ENCODE data around the gene EME2. TPM values are rescaled to one million over a fixed set of nuclear protein-coding genes. Genes with fewer than 3 reads are reported as not detected.
A peak's percentile ranks its signal among the peaks of the same experiment; 100 is the strongest.

EME2 gene
- polyA plus RNA-seq, 3 donors, result 8.1 to 15.4 (median 11.1) TPM

DNA sequence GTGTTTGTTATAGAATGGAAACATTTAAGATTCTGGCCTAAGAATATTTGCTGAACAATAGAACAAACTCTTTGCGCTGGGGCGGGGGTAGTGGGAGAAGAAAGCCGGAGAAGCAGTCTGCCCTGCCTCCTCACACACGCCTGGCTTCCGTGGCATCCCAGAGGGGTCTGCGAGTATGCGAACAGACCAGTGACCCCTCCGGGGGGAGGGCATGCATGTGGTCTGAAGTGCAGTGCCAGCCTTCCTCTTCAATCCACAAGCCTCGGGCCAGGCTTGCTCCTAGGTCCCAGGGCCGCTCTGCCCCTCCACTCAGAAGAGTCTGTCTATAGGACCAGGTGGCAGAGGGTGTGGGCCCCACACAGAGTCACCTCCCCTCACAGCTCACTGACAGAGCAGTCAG, 35.0 kb downstream of the EME2 start:
- DNase-seq (ENCODE audit: extremely low read depth in 1 of 11, low read depth in 9 of 11, low spot score in 4 of 11), result no peak

DNA sequence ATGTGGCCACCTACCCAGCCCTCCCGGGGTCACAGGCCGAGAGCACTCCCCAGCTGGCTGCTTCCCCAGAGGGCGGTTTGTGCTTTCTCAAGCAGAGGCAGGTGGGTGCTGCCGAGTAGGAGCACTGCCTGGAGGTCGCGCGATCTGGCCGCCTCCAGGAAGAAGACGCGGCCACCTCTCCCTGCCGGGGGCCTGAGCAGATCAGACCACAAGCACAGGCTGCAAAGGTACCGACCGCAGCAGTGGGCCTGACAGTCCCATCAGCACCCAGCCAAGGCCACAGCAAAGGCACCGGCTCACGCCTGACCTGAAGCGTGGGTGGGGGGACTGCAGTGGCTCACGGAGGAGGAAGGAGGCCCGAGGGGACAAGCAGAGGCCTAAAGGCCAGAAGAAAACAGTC, 36.1 kb downstream of the EME2 start:
- no peak for DNase-seq (ENCODE audit: extremely low read depth in 1 of 11, low read depth in 9 of 11, low spot score in 4 of 11)

DNA sequence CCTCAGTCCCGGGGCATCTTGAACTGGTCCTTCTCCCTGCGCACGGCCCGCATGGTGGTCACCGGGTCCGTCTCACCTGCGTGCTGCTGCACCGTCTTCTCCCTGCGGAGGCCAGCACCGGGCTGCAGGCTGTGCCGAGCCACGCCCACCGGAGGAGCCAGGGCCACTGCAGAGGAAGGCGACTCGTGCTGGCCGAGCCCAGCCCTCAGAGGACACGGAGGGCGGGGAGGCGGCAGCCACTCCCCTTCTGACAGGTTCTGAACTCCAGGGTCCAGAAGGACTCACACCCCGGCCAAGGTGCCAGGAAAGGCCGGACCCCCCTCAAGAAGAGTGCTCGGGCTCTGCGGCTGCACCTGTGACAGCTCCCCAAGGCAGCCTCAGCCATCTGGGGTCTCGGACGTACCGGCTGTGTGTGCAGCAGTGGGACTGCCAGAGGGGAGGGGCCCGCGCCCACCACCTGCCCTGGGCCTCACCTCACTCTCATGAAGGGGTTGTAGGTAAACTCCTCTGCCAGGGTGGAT, 36.7 kb downstream of the EME2 start:
- no peak for DNase-seq (ENCODE audit: extremely low read depth in 1 of 11, low read depth in 9 of 11, low spot score in 4 of 11)

DNA sequence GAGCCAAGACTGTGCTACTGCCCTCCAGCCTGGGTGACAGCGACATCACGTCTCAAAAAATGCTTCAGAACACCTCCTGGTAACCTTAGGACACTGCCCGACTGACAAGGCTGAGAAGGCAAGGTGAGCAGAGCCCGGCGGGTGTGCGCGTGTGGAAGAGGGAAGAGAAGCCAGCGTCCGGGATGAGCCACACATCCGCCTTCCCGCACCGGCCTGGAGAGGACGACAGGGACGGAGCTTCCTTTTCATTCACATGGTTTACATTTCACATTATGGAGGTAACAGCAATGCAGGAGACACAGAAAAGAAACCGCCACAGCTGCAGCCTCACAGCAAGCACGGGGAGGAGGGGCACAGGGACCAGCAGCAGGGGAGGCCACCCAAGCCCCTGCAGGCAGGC, 37.5 kb downstream of the EME2 start:
- DNase-seq (ENCODE audit: extremely low read depth in 1 of 11, low read depth in 9 of 11, low spot score in 4 of 11), result no peak

DNA sequence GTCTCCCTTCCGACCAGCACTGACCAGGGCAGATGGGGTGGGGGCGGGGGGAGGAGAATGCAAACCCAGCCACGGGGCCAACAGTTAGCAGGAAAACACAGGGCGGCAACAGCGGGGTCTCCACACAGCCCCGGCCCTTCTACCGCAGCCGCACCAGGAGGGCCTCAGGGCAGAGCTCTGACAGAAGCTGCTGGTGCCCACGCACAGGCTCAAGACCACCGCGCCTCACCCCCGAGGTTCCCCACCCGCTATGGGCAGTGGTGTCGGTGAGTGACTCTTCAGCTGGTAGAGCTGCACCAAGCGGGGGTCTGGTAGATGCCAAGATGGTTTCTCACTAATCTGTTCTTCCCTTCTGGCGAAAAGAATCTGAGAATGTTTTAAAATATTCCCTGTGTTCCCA, 37.9 kb downstream of the EME2 start:
- no peak for DNase-seq (ENCODE audit: extremely low read depth in 1 of 11, low read depth in 9 of 11, low spot score in 4 of 11)

DNA sequence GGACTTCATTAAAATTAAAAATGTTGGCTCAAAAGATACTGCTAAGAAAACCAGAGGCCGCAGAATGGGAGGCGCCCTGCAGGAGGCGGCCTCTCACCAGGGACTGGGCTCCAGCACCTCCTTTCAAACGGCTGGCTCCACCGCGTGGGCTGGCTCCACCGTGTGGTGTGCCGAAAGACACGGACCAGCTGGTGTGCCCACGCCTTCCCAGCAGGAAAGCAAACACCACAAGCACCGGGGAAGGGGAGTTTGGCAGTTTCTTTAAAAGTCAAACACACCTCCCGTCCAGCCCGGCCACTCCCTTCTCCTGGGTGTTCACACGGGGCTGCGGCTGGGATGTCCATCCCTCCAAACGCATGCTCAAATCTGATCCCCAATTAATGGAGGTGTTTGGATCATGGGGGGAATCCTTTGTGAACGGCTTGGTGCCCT, 40.1 kb downstream of the EME2 start:
- peak in 5 of 11 donors; percentile 50 to 66 (median 54) for DNase-seq (ENCODE audit: extremely low read depth in 1 of 11, low read depth in 9 of 11, low spot score in 4 of 11)

DNA sequence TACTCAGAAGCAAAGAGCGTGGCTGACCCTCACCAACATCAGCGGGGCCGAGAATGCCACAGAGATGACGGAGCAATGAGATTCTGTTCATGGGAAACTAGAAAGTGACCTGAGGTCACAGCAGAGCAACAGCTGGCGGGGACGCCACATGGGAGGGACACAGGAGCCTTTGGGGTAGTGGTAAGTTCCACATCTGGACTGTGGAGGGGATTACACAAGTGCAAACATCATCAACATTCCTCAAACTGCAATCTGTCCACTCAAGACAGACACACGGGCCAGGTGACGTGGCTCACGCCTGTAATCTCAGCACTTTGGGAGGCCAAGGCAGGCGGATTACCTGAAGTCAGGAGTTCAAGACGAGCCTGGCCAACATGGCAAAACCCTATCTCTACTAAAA, 42.9 kb downstream of the EME2 start:
- DNase-seq (ENCODE audit: extremely low read depth in 1 of 11, low read depth in 9 of 11, low spot score in 4 of 11), result no peak

DNA sequence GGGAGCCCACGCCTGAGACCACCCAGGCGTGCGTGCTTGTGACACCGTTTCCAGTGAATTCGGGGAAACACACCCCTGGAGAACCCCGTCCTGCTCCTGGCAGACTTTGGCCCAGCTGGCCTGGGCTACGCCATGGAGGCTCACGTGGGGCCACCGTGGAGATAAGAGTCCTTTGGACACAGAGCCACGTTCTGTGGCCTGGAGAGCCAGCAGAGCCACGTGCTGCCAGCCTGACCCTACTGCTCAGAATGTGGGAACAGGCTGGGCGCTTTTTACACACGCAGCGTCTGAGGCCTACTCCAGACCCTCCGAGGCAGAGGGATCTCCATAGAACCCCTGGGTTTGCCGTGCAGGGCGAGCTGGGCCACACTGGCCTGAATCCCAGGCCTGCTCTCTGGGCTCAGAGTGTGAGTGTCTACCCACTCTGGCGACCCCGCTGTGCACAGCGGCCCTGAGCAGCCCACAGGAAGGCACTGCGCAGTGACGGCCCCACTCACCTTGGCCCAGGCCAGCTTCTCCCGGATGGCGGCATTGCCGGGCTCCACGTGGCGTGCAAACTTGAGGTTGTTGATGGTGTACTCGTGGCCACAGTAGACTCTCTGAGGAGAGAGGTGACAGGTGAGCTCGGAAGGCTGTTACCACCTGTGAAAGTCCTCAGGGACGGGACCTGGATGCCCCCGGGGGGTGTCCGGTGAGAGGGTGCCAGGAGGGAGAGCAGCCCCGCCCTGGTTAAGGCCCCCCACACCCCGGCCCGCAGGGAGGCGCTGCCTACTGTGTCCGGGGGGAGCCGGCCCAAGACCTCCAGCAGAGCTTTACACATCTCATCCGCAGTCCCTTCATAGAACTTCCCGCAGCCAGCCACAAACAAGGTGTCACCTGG, 44.0 kb downstream of the EME2 start:
- DNase-seq (ENCODE audit: extremely low read depth in 1 of 11, low read depth in 9 of 11, low spot score in 4 of 11), result no peak

DNA sequence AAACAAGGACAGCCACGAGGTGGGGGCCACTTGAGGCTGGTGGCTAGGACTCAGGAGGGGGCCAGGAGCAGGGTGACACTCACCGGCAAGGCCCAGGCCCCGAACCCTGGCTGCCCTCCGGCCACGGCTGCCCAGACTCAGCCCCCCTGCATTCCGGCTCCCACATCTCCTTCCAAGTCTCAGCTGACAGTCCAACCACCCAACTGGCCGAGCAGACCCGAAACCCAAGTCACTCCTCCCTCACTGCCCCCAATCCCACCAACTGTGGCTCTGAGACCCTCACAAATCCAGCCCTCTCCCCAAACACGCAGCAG, 44.6 kb downstream of the EME2 start:
- no peak for DNase-seq (ENCODE audit: extremely low read depth in 1 of 11, low read depth in 9 of 11, low spot score in 4 of 11)

DNA sequence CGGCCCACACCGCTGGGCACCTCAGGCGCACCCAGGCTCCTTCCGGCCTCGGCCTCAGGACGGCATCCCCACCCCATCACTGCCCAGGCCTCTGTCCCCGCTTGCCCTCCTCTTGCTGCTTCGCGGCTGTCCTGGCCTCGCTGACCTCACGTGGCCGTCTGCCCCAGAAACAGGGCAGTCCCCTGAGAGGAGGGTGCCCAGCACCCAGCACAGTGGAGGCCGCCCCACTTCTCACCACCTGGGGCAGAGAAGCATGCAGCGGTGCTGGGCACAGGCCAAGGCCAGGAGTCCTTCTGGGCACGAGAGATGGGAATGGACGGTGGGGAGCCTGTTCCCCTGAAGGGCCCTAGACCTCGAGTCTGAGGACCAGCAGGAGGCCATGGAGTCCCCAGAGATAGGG, 45.1 kb downstream of the EME2 start:
- no peak for DNase-seq (ENCODE audit: extremely low read depth in 1 of 11, low read depth in 9 of 11, low spot score in 4 of 11)

DNA sequence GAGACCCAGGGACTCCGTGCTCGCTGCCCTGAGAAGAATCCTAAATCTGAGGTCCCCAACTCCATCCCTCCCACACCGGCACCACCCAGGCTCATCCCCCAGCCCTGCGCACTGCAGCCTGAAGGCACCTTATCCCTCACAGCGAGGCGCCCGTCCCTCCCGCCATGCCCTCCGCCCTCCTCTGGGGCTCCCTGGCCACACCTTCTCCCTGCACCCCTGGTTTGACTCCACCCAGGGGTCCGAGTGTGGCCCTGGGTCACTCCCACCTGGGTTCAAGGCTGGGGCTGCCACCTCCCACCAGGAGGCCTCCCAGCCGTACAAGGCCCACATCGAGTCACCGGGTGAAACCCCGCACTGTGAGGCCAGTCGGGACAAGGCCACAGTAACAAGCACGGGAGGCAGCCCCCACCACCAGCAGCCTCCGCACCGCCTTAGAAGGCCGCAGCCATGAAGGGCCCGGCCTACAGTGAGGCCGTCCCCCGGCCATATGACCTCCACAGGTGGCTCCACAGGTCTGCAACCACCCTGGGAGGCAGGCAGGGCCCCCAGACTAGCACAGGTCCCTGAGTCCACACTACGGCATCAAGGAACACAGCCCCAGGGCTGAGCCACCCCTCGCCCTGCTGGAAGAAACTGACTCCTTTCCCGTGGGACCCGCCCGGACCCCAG, 45.7 kb downstream of the EME2 start:
- DNase-seq (ENCODE audit: extremely low read depth in 1 of 11, low read depth in 9 of 11, low spot score in 4 of 11), result no peak

DNA sequence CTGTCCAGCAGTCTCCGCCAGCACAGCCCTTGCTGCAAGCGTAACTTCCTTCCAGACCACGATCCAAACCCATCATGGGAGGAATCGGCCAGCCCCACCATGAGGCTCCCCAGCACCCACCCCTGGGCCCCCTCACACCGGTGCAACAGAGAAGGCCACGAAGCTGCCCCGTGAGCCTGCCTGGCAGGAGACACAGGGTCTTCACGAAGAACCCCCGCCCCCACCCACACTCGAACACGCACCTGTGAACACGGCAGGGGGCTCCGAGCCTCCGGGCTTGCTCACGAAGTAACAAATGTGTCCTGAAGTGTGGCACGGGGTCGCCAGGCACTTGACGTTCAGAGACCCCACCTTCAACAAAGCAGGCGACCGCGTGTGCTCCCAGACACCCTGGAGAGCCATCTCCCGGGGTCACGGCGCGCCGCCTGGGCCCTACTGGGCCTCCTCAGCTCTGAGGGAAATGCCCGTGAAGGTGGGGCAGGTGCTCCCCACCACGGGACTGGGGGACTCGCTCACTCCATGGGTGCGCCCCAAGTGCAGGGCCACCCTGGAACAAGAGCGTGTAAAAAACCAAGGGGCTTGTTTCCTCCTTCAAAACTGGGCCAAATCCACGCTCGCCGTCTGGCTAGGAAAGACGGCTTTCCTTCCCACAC, 46.4 kb downstream of the EME2 start:
- DNase-seq (ENCODE audit: extremely low read depth in 1 of 11, low read depth in 9 of 11, low spot score in 4 of 11), result no peak

DNA sequence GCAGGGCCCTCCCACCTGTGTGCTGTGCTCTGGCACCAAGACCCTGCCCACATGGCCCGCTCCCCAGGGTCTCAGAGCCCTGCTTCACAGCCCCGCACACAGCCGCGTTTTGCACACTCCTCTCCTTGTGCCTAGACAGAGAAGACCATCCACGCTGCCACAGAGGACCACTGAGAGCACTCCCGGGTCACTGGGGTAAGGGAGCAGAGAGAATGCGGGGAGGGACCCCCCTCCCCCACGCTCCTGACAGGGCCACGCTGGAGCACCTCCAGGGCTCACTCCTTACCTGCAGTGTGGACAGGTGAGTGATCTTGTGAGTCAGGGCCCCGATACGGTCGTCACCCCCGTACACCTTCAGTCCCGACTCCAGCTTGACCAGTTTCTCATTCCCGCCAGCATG, 47.0 kb downstream of the EME2 start:
- no peak for DNase-seq (ENCODE audit: extremely low read depth in 1 of 11, low read depth in 9 of 11, low spot score in 4 of 11)

DNA sequence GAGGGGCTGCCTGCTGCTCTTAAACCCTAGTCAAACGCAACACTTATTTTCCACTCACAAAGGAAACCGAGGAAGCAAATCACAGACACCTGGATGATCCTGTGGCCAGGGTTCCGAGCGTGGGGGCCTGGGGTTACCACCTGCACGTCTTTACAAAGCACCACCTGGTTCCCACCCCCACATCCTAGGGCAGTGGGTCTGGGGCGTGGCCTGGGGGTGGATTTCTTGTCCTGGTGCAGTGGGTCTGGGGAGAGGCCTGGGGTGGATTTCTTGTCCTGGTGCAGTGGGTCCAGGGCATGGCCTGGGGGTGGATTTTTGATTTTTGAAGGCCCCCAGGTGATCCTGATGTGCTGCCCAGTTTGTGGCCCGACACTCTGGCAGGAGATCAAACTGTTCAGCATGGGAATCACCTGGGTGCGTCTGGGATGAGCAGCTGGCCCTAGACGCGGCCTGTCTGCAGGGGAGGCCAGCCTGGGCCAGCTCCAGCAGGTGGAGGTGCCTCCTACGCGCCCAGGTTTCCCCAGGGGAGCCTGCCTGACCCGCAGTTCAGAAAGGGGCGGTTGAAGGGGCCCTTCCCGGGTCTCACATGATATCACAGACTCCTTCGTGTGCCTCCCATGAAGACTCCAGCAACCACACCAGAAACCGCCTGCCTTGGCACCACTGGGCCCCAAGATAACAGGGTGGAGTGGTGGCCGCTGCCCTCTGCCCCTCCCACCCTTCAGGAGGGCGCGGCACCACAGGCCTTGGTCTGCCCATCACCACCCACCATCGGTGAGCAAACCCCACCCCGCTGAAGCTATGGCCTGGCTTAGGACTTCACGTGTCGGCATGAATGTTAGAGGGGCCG, 47.7 kb downstream of the EME2 start:
- DNase-seq (ENCODE audit: extremely low read depth in 1 of 11, low read depth in 9 of 11, low spot score in 4 of 11), result no peak

DNA sequence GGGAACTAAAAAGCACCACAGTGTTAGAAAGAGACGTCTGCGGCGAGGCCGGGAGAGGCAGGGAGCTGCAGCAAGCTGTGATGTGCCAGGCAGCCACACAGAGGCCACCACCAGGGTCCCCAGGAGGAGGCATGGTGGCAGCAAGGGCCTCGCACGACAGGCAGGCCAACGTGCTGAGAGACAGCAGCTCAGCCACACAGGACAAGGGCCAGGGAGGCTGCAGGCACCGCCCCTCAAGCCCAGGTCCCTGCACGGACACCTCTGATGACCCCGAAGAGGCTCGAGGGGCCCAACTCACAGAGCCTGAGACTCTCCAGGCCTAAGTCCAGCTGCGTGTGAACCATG, 48.3 kb downstream of the EME2 start:
- no peak for DNase-seq (ENCODE audit: extremely low read depth in 1 of 11, low read depth in 9 of 11, low spot score in 4 of 11)

DNA sequence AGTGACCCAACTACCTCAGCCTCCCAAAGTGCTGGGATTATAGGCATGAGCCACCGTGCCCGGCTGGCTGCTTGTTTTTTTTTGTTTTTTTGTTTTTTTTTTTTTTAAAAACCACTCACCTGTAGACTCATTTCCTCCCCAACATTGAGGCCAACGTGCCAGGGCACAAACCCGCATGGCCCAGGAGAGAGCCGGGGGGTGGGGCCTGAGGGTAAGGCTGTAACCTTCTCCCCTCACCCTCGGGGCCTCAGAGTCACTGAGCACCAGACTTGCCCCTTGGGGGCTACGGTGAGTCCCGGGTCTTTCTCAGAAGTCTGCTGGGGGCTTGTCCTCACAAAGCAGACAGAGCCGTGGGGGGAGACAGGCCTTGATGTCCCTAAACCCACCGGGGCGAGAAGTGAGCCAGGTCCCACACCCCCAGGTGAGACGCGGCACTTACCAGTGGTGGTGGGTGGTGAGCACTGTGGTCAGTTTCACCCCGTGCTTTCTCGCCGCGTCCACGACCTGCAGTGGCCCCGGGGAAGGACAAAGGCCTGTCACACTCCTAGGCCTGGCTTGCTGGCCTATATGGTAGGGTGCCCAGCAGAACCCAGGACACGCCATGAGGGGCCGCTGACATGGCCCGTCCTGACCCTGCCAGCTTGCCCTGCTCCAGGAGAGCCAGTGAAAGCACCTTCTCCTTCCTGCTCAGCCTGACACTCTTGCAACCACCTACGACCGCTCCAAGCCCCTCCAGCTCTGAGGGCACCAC, 49.4 kb downstream of the EME2 start:
- no peak for DNase-seq (ENCODE audit: extremely low read depth in 1 of 11, low read depth in 9 of 11, low spot score in 4 of 11)

DNA sequence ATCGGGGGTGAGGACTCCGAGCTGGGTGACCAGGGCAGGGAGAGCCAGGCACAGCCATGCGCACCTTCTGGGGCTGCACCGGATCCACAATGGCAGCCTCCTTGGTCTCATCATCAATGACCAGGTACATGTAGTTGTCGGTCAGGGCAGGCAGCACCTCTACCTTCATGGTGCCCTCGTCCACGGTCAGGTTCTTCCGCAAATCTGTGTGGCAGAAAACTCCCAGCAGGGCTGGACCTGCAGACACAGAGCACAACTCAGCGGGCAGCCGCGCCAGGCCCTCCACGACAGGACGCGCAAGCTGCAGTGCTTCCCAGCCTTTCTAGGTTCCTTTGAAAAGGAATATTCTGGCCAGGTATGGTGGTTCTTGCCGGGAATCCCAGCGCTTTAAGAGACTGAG, 50.2 kb downstream of the EME2 start:
- DNase-seq (ENCODE audit: extremely low read depth in 1 of 11, low read depth in 9 of 11, low spot score in 4 of 11), result no peak

DNA sequence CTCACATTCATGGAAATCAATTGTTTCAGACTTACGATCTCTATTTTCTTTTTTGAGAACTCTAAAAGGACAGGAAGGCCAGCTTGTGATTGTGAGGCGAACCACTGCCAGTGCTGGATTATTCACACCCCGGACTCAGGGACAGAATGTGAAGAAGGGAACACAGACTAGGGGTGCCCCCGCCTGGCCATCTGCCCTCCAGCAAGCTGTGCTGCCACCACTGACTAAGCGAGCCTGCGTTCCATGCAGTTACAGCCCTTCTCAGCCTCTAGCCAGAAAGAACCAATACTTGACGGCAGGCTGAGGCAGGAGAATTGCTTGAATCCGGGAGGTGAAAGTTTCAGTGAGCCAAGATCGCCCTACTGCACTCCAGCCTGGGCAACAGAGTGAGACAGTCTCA, 51.2 kb downstream of the EME2 start:
- peak in 1 of 11 donors; percentile 13 for DNase-seq (ENCODE audit: extremely low read depth in 1 of 11, low read depth in 9 of 11, low spot score in 4 of 11)

Data from renal cortex interstitium (tissue), 11 donors.